Skeletal muscle tissue (tissue), 4 donors: ENCODE measurements around the gene PSG5. TPM values are rescaled to one million over a fixed set of nuclear protein-coding genes. Genes with fewer than 3 reads are reported as not detected.
"Not testable (repeated sequence)": the region's sequence is repeated elsewhere in the genome, so short reads cannot be mapped to it uniquely, and the experiment has no call there.

Experiments
- H3K27ac ChIP-seq: one replicate; pipeline ENCODE4 v1.7.0; 2013; ENCODE audit warnings: mild to moderate bottlenecking, low read depth, low read length, inconsistent platforms
- H3K27me3 ChIP-seq, 3 donors: one replicate each; pipeline ENCODE4 v1.7.0; 2013; ENCODE audit warnings: low read length in 3 of 3; ENCODE audit not compliant: control insufficient read depth in 3 of 3, insufficient read depth in 3 of 3
- H3K36me3 ChIP-seq, 3 donors: one replicate each; pipeline ENCODE4 v1.7.0; 2013; ENCODE audit warnings: low read length in 3 of 3; ENCODE audit not compliant: control insufficient read depth in 3 of 3, insufficient read depth in 3 of 3
- H3K4me1 ChIP-seq, 3 donors: one replicate each; pipeline ENCODE4 v1.7.0; 2013; ENCODE audit warnings: low read length in 3 of 3, mild to moderate bottlenecking in 3 of 3; ENCODE audit not compliant: control insufficient read depth in 3 of 3, insufficient read depth in 3 of 3
- H3K4me3 ChIP-seq, 3 donors: one replicate each; pipeline ENCODE4 v1.7.0; 2013; ENCODE audit warnings: low read length in 3 of 3
- H3K9ac ChIP-seq, 3 donors: one replicate each; pipeline ENCODE4 v1.7.0; 2013; ENCODE audit warnings: low read length in 3 of 3, mild to moderate bottlenecking in 3 of 3, moderate library complexity in 2 of 3, low read depth in 1 of 3
- H3K9me3 ChIP-seq, 3 donors: one replicate each; pipeline ENCODE4 v1.7.0; 2013; ENCODE audit warnings: low read length in 3 of 3; ENCODE audit not compliant: control insufficient read depth in 3 of 3
- total RNA-seq: library from RNA; depleted of rRNA; stranded (reverse); fragments of >200 nt; gene quantifications from one replicate; pipeline ENCODE4 v1.2.3, GENCODE V29; 2014
- donor health status: Osteomylitis.

PSG5 gene
- total RNA-seq, 1 donor from 2014 or later, result not detected

- Histone ChIP-seq H3K9me3 (no peaks in the 10 kb centered on the region), H3K27ac (no peak overlapping the region), H3K36me3 (no peaks in the 10 kb centered on the region), H3K4me3 (no peak overlapping the region), H3K27me3 (no peaks in the 10 kb centered on the region), H3K4me1 (no peaks in the 10 kb centered on the region), H3K9ac (no peak overlapping the region)
These were observed 21.7 kb upstream of the PSG5 start for GRCh38 chr19:43207991-43208390.

DNA sequence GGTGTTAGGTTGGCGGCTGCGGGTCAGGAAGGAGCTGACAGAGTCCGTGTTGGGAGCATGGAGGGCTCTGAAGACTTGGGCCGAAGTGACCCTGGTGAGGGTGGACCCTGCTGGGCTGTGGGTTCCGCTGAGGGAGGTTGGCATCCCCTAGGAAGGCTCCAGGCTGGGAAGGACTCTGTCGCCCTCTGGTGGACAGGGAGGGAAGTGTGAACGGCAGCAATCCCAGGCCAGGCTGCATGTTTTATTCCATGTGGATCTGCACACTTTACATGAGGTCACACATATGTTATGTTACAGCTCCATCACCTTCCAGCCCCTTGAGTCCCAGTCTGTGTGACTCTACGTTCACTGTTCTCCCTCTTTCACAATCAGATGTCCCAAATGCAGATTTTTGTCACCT, 20.8 kb upstream of the PSG5 start:
- H3K36me3 ChIP-seq, H3K27me3 ChIP-seq, H3K4me1 ChIP-seq, H3K27ac ChIP-seq, H3K4me3 ChIP-seq, H3K9ac ChIP-seq, H3K9me3 ChIP-seq: not testable (repeated sequence)

- not testable (repeated sequence) for H3K27me3 ChIP-seq, H3K4me3 ChIP-seq, H3K36me3 ChIP-seq, H3K9me3 ChIP-seq, H3K27ac ChIP-seq, H3K9ac ChIP-seq, H3K4me1 ChIP-seq
These were observed 19.3 kb upstream of the PSG5 start, which contains the start of gene PSG4 for GRCh38 chr19:43205471-43206105. Gene PSG4 (minus strand): TSS chr19:43205638. CDS start chr19:43205536, 102 bp downstream.

DNA sequence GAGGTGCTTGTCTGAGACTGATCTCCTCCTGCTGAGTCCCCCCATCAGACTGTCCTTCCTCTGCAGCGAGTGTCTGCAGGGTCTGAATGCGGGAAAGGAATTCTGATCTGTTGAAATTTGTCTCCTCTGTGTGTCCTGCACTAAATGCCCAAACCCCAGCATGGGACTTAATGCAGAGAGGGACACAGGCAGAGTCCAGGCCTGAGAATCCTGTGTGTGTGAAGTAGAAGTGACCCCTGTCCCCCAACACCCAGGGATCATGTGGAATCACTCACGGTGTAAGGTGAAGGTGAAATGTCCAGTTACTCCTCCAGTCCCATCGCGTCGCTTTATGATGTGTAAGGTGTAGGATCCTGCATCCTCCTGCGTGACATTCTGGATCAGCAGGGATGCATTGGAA, 17.3 kb upstream of the PSG5 start:
- not testable (repeated sequence) for H3K9ac ChIP-seq, H3K4me3 ChIP-seq, H3K9me3 ChIP-seq, H3K36me3 ChIP-seq, H3K27ac ChIP-seq, H3K27me3 ChIP-seq, H3K4me1 ChIP-seq

DNA sequence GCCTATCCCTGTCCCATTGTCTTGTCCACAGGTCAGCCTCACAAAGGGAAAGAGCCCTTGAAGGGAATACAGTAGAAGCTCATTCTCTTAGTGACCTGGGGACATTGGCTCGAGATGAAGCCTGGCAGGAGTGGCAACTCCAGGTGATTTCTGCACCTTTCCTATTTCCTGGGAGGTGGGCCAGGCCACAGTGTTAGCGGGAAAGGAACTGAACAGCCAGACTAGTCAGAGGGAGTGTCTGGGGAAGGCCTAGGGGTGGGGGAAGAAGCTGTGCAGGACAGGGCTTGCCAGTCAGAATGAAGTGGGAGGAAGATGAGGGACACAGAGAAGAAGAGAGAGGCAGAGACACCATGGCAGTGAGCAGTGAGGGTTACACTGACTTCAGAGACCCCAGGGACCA, 15.6 kb upstream of the PSG5 start:
- H3K4me3 ChIP-seq, H3K9me3 ChIP-seq, H3K4me1 ChIP-seq, H3K27me3 ChIP-seq, H3K36me3 ChIP-seq, H3K9ac ChIP-seq, H3K27ac ChIP-seq: not testable (repeated sequence)

GRCh38 chr19:43201337-43201801, 15.0 kb upstream of the PSG5 start:
- H3K9me3 ChIP-seq, H3K36me3 ChIP-seq, H3K27me3 ChIP-seq, H3K4me3 ChIP-seq, H3K27ac ChIP-seq, H3K9ac ChIP-seq, H3K4me1 ChIP-seq: not testable (repeated sequence)

DNA sequence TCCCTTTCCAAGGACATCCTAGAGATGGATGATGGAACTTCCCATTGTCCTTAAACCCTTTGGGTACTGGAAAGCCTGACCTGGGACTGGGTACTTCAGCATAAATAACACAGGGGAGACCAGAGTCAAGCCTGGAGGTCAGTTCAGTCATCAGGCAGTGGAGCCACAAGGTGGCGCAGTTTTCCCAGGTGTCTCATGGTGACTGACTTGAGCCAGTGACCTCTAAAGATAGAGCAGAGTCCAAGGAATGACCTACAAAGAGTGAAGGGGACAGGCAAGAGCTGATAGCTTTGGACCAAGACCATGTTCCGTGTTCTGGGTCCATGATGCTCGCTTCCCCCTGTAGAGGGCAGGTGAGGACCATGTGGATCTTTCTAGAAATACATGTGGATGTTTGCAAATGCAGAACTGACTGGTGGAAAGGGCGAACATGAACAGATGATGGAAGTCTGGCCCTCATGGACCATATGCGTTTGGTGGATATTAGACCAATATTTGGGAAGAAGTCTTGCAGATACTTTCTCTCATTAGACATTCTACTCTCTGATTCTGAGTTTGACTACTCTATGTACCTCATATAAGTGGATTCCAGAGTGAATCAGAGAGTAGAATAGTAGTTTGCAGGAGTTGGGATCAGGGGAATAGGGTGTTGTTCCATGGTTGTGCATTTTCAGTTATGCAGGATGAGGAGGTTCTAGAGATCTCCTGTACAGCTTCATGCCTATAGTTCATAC, 12.5 kb upstream of the PSG5 start:
- not testable (repeated sequence) for H3K27me3 ChIP-seq, H3K36me3 ChIP-seq, H3K9ac ChIP-seq, H3K27ac ChIP-seq, H3K4me3 ChIP-seq, H3K9me3 ChIP-seq, H3K4me1 ChIP-seq

DNA sequence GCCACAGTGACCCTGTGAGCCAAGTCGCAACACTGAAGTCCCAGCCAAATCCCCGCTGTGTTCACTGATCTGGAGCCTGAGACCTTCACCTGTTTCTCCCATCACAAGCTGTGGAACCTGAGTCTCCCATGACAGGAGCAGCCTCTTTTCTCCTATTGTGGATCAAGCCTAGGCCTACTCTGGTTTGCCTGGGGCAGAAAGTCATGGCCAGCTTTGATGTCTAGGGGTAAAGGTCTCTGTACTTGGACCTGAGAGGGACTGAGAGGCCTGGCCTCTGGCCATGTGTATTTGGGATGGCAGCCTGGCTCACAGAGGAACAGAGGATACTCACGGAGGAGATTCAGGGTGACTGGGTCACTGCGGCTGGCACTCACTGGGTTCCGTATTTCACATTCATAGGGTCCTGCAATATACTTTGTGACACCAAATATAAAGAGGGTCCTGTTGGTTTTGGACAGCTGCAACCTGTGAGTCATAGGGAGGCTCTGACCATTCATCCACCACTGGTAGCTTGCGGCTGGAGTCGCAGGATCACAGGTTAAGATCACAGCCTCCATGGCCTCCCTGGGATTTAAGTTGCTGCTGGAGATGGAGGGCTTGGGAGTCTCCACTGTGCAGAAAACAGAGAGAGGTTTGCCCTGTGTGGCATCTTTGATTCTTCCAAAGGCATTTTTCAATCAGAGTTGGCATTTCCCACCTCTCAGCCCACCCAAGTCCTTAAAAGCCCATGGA, 11.5 kb upstream of the PSG5 start:
- H3K4me3 ChIP-seq, H3K27ac ChIP-seq, H3K9me3 ChIP-seq, H3K4me1 ChIP-seq, H3K27me3 ChIP-seq, H3K9ac ChIP-seq, H3K36me3 ChIP-seq: not testable (repeated sequence)

DNA sequence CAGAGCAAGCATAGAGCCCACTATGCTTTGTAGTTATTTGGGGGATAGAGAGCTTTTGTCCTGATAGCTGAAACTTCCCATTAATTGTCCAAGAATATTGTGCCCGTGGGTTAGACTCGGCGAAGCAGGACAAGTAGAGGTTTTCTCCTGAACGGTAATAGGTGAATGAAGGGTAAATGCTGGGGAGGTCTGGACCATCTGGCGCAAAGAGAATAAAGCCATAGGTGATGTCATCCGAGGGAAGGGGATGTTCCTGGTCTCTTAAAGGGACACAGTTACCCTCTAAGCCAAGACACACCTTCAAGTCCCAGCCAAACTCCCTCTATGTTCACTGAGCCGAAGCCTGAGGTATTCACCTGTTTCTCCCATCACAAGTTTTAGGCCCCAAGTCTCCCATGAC, 8.1 kb upstream of the PSG5 start:
- not testable (repeated sequence) for H3K27me3 ChIP-seq, H3K9me3 ChIP-seq, H3K9ac ChIP-seq, H3K27ac ChIP-seq, H3K4me3 ChIP-seq, H3K36me3 ChIP-seq, H3K4me1 ChIP-seq

GRCh38 chr19:43192381-43193155, 6.2 kb upstream of the PSG5 start:
- not testable (repeated sequence) for H3K4me3 ChIP-seq, H3K4me1 ChIP-seq, H3K36me3 ChIP-seq, H3K9ac ChIP-seq, H3K27me3 ChIP-seq, H3K9me3 ChIP-seq, H3K27ac ChIP-seq
